ENCODE measurements around the gene PAX2. TPM values are rescaled to one million over a fixed set of nuclear protein-coding genes. Genes with fewer than 3 reads are reported as not detected.
A peak's percentile ranks its signal among the peaks of the same experiment; 100 is the strongest.

Gene PAX2
- total and polyA plus RNA-seq, 2 of the 13 experiments (the other 11 are each of a cell fraction or from before 2014, with no cell fraction given): not detected

GRCh38 chr10:100793055-100793454, 47.7 kb downstream of the PAX2 start (continued):
- TF ChIP-seq TRIM22 (IDR thresholded peaks at IDR 0.05): no peak
- TF ChIP-seq THAP9 (CRISPR knock-in tag; IDR thresholded peaks at IDR 0.05; ENCODE audit: borderline replicate concordance): no peak
- no peak for TF ChIP-seq ZNF20 (CRISPR knock-in tag; IDR thresholded peaks at IDR 0.05)
- no peak for TF ChIP-seq TBP (CRISPR knock-in tag; IDR thresholded peaks at IDR 0.05)
- no peak for TF ChIP-seq IRX3 (CRISPR knock-in tag; IDR thresholded peaks at IDR 0.05; ENCODE audit: borderline replicate concordance, low read depth)
- TF ChIP-seq ZNF136 (CRISPR knock-in tag; IDR thresholded peaks at IDR 0.05; ENCODE audit: low read depth): no peak
- no peak for TF ChIP-seq ZNF430 (CRISPR knock-in tag; IDR thresholded peaks at IDR 0.05)
- no peak for TF ChIP-seq ZNF567 (CRISPR knock-in tag; IDR thresholded peaks at IDR 0.05; ENCODE audit: borderline replicate concordance)

- WGBS (ENCODE audit: low lambda C conversion rate): 51% methylated on average over 7 of the region's 7 CpGs
- Histone ChIP-seq H3K27ac (ENCODE audit: extremely low read length, insufficient read depth, low read length) (no peak overlapping the region), H3K36me3 (replicated peaks in 1 of 2; ENCODE audit: control insufficient read depth in 1 of 2, insufficient read depth in 2 of 2, low read length in 2 of 2) (no peaks in the 10 kb centered on the region), H3K9me3 (ENCODE audit: low read length) (no peaks in the 10 kb centered on the region), H3K79me2 (ENCODE audit: insufficient read depth, low read length) (no peaks in the 10 kb centered on the region), H3K4me2 (ENCODE audit: low read depth, low read length) (no peak overlapping the region), H2AFZ (ENCODE audit: low read length) (no peak overlapping the region), H4K20me1 (ENCODE audit: insufficient read depth, low read length) (no peaks in the 10 kb centered on the region), H3K27me3 (ENCODE audit: control insufficient read depth in 1 of 2, insufficient read depth in 2 of 2, low read length in 2 of 2) (peaks cover 2 to 34% of the 10 kb centered on the region in 2 experiments; a peak in 3 of 5 replicates), H3K9ac (ENCODE audit: insufficient read depth, low read depth, low read length) (no peak overlapping the region), H3K4me3 (replicated peaks in 1 of 3; ENCODE audit: insufficient read depth in 1 of 3, low read depth in 2 of 3, low read length in 3 of 3) (no peak overlapping the region), H3K4me1 (ENCODE audit: insufficient read depth, low read length) (no peaks in the 10 kb centered on the region)
- in situ Hi-C loops (cut with HindIII; ENCODE audit: extremely low pct_ligation_motif_present, low pct_unique_long_range_greater_than_20kb): no loop called here
- ChIA-PET POLR2A (no interaction called here), CTCF (ENCODE audit: low intra/inter-chr PET ratio, low total read pairs) (no interaction called here)
- FAIRE-seq (no peak), ATAC-seq (no peak), DNase-seq (ENCODE audit: low spot score) (no peak)
- intact Hi-C loops (cut with micrococcal nuclease; ENCODE audit: unreplicated experiment): no loop called here
- BruUV-seq (replicated peaks): no TSS peak
- TF ChIP-seq ATF7 (IDR thresholded peaks at IDR 0.05) (0 out of 2 replicates have a peak, but pooled peaks have one; percentile 19), ATF7 (CRISPR knock-in tag; IDR thresholded peaks at IDR 0.05) (no peak), ZBED4 (CRISPR knock-in tag; IDR thresholded peaks at IDR 0.05; ENCODE audit: borderline replicate concordance) (no peak)
These were observed 54.5 kb downstream of the PAX2 start for GRCh38 chr10:100799881-100800280.

Measured in HepG2 (cell line).